SIG-M5 (cell line): ENCODE measurements around the gene SECTM1.

ENCODE experiments used
- DNase-seq: peaks from one replicate; lab custom pipeline; 2025; lab: John Stamatoyannopoulos, UW

Gene SECTM1

DNA sequence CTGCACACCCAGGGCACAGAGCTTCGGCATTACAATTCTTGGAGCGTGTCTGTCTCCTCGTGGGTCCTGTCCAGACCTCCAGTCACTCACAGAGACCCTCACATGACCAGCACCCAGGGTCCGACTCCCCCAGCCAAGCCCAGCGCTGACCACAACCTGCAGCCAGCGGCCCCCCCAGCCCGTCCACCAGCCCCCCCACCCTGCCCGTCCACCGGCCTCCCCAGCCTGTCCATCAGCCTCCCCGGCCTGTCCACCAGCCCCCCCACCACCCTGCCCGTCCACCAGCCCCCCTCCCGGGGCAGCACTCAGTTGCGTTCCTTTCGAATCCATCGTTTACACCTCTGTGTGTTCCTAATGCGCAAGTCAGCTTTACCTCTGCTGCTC is 5.8 kb downstream of the SECTM1 start:
- no peak for DNase-seq

DNA sequence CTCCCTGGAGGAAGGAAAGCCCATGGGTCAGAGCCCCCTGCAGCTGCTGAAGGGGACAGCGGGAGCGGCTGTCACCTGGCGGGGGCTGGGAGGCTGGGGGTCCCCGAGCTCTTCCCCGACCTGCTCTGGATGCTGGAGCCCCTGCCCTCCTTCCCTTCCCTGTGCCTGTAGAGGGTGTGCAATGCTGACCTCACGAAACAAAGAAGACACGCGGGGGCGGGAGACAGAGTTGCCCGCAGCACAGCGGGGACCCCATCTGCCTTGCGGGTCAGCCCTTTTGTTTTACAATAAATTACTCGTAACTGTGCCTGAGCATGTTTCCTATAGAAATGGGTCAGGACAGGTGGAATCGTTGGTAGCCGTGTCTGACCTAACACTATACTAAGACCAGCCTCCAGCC is 6.3 kb downstream of the SECTM1 start:
- DNase-seq = no peak

DNA sequence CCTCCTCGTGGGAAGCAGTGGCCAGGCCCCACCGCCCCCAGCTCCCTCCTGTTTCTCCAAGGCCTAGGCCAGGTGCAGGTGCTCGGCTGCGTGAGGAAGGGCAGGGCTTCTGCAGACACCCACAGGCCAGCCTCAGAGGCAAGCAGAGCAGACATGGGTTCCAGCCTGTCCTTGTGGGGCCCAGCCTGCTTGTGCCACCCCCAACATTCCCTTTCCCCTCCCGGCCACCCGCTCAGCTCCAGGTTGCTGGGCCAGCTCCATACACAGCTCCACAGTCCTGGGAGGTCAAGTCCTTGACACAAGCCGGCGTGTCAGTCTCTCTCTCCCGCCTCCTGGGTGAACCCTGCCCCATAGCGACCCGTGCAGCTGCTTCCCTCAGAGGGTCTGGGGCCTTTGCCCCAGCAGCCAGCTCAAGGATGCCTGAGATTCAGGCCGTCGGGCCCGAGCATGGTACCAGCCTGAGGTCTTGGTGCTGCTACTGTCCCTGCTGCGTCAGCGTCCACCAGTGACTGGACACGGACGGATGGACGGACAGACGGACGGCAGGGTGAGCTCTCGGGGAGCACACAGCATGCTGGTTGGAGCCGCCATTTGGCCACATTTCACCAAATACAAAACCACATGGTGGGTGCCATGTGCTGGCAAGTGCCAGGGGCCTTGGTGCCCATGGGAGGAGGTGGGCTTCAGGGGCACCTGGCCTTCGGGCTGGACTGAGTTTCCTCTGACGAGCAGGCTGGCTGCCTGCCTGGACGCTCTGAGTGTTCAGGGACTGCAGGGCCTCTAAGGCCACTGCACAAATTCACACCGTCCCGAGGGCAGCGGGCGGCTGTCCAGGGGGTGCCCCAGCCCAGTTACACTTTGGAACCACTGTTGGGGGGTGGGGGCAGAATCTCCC is 8.0 kb downstream of the SECTM1 start:
- DNase-seq = no peak

DNA sequence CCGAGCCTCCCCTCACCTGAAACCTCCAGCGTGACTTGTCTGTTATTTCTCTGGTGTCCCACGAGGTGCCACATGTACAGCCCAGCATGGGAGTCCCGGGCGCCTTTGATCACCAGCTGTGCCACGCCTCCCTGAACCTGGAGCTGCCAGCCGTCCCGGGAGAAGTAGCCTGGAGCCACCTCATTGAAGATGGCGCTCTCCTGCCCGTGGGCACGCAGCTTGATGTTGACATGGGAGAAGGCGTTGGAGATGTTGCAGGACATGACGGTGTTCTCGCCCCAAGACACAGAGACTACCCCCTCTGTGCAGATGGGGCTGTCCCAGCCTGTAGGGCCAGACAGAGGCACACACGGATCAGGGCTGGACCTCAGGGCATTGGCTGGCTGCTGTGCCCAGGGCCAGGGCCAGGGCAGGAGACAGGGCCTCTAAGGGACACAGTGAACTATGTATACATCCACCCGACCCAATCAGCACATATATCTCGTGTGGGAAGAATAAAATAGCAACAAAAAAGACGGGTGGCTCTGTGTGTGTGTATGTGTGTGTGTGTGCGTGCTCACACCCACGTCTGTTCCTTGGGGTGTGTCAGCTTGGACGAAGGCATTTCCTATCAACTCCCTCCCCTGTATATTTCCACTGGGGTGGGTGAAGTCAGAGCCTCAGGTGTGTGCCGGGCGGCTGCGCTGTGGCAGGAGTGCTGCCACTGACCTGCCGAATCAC is 8.8 kb downstream of the SECTM1 start:
- DNase-seq = no peak

DNA sequence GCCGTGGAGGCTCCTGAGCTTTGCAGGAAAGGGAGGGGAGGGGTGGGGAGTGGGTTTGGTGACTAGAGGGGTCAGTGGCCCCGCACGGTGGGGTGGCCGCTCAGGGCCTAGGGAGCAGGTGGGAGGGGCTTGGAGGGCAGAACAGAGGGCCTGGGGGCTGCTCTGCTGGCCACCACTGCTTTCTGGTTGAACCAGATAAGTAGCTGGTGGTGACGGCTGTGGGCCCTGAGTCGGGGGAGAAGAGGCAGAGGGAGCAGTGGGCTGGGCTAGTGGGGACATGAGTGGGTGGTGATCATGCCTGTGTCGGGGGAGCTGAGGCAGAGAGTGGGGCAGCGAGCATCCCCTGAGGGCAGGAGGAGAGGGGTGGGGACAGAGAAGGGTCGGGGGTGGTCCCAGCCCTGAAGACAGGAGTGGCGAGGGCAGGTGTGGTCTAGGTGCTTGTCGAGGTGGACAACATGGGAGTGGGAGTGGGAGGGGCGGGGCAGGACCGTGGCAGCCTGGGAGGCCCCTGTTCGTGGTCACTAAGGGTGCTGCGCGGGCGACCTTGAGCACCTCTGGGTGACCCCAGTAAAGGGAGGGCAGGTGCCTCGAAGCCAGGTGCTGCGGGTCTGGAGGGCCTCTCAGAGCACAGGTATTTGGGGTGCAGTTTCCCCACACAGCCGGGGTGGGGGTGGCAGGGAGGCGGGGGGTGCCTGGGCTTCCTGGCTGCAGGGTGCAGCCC is 9.9 kb downstream of the SECTM1 start:
- no peak for DNase-seq

DNA sequence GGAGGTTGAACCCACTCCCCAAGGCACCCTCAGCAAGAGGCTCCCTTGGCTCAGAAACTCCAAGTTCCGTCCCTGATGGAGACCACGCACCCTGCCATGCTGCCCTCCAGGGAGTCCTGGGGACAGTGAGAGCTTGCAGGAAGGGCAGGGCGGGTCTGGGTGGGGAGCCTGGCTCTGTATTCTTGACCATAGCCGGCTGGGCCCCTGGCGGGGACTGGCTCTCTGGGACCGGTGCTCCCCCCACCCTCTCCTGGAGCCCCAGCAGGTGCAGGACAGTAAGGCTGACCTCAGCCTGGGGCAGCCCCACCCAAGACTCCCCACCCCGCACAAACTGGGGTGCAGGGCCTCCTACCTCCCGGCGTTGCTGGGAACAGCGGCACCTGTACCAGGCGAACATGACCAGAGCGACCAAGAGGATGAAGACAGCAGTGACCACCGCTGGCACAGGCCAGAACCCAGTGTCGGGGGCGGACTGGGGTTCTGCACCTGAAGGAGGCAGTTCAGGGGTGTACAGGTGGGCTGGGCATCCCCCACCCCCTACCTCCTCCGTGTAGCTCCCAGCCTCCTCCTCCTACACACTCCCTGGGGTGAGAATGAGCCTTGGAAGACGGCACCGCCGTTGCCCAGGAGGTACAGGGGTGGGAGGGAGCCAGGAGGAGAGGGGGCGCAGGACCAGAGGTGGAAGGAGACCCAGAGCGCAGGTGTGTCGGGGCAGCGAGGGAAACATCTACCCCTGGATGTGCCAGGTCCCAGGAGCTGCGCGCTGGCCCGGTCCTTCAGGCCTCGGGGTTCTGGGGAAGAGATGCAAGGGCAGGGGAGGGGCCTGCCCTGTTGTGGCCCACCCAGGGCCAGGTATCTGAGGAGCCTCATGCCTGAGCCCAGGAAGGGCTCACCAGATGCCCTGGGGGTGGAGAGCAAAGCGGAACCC is 10.8 kb downstream of the SECTM1 start:
- DNase-seq = no peak

DNA sequence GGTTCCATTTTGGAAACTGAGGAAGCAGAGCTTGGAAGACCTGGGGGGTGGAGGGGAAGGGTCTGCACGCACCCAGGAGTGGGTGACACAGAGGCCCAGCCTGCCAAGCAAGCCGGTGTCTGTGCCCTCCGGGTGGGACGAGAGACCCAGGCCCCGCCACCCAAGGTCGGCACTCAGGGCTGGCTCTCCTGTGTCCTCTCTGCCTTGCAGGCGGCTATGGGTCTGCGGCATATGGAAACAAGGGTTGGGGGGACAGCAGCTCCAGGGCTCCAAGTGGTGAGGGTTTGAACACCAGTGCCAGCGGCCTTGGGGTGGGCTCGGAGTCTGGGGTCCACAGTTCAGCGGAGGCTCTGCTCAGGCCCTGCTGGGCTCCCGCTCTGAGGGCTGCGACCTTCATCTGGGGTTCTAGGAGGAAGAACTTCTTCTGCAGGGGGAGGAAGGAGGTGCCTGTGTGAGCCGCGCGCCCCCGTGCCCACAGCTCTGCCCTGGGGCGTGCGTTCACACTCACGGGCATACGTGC is 11.6 kb downstream of the SECTM1 start:
- DNase-seq = no peak

DNA sequence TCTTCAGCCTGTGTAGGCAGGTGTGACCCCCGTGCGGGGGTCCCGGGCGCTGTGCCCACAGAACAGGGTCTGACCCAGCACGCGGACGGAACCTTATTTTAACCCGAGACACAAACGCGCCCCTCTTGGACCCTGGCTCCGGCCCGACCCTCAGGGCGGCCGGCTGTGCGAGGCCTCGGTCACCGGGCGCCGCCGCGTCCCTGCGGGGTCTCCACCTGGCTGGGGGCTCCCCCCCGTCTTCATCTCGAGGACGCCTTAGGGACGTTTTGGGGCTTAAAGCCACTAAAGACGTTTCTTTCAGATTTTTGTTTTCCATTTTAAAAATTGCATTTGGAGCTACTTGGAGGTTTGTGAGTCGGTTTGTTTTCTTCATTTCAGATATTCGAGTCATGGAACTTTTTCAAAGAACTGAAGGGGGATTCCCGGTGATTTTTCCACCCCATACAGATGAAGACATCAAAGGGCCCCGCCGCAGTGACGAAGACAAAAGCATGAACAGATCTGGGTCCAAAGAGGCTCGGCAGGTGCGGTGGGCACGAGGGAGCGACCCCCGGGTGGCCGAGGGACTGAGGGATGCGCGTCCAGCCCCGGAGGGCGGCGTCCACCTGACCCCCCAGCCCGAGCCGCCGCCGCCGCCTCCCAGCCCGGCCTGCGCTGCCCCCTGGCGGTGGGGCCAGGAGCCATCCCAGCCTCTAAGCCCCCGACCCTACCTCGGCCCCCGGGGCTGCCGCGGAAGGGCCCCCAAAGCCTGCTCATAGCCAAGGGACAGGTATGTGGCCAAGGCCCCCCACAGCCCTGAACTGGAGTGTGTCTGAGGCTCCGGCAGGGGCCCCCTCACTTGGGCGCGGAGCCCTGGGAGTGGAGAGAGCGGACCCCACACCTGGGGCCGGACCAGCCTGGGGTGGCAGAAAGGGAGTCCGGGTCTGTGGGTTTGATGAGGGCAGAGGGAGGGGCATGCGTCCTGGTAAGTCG is 12.3 kb downstream of the SECTM1 start:
- DNase-seq = no peak

DNA sequence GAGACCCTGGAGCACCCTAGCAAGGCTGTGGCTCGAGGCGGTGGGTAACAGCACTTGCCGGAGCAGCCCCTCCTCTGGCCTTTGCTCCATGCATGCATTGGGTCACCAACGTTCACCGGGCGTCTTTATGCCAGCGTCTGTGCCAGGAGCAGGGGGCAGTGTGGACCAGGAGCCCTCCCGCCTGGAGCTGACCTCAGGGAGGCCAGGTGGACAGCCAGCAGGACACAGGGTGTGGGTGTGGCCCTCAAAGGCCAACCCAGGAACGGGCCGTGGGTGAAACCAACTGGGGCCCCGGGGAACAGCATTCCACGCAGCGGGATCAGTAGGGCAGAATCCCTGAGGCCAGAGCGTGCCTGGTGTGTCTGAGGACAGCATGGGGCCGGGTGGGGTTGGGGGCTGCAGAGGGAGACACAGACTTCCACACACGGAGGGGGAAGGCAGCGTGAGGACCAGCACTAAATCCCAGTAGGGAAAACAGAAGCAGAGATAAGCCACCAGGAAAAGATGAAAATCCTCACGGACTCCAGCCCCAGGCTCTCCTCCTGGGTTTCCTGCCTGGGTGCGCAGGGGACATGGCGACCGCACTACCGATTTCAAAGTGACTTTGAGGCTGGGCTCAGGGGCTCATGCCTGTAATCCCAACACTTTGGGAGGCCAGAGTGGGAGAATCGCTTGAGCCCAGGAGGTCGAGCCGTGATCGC is 13.3 kb downstream of the SECTM1 start:
- DNase-seq = no peak

DNA sequence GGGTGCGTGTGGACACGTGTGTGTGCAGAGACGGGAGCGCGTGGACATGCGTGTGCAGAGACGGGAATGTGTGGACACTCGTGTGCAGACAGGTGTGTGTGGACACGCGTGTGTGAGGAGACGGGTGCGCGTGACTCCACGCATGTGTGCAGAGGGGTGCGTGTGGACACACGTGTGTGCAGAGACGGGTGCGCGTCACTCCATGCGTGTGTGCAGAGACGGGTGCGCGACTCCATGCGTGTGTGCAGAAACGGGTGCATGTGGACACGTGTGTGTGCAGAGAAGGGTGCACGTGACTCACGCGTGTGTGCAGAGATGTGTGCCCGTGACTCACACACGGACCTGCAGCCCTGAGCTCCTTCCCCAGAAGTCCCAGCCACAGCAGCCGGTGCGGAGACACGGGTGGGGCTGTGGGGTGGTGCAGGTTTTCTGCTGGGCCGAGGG is 13.9 kb downstream of the SECTM1 start:
- no peak for DNase-seq

DNA sequence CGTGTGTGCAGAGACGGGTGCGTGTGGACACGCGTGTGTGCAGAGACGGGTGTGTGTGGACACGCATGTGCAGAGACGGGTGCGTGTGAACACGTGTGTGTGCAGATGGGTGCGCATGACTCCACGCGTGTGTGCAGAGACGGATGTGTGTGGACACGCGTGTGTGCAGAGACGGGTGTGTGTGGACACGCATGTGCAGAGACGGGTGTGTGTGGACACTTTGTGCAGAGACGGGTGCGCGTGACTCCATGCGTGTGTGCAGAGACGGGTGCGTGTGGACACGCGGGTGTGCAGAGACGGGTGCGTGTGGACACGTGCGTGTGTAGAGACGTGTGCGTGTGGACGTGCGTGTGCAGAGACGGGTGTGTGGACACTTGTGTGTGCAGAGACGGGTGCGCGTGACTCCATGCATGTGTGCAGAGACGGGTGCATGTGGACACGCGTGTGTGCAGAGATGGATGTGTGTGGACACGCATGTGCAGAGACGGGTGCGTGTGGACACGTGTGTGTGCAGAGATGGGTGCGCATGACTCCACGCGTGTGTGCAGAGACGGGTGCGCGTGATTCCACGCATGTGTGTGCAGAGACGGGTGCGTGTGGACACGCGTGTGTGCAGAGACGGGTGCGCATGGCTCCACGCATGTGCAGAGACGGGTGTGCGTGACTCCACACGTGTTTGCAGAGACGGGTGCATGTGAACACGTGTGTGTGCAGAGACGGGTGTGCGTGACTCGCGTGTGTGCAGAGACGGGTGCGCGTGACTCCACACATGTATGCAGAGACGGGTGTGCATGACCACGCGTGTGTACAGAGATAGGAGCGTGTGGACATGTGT is 14.6 kb downstream of the SECTM1 start:
- DNase-seq = no peak

DNA sequence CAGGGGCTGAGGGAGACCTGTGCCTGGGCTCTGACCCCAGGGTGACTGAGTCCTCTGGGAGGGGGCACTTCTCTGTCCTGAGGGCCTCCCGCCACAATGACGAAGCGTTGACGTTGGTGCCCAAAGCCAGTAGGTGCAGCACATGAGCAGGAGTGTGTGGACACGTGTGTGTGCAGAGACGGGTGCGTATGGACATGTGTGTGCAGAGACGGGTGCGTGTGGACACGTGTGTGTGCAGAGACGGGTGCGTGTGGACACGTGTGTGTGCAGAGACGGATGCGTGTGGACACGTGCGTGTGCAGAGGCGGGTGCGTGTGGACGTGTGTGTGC is 15.4 kb downstream of the SECTM1 start:
- no peak for DNase-seq

DNA sequence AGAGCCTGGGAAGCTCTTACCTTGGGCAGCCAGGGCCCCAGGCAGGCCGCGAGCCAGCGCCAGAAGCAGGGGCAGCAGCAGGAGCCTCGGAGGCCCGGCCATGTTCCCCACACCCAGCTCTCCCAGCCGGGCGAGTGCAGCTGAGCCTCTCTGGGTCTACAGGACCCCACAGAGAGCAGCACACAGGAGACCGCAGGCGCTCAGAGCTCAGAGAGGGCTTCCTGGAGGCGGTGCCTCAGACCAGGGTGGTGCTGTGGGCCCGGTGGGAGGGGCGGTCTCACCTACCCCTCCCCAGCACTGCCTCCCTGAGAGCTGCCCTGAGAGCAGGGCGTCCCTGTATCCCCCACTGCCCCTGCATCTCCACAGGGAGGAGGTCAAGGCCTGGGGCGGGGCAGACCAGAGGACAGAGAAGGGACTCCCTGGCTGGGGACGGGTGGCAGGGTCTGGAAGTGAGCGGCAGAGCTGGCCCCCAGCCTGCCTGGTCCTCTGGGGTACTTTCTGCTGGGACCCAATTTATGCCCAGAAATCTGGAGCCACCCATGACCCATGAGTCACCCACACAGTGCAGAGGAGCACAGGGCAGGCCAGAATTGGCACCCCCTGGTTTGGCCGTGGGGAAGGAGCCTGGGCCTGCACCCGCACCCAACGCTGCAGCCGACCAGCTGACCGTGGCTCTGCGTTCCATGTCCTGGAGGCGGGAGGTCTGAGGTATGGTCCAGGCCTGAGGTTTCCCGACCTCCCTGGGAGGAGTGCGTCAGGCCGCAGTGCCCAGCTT is 16.0 kb downstream of the SECTM1 start, which contains the start of gene CD7:
TSS of gene CD7 (minus strand) at position 215 of the 775 bp plus-strand sequence. CDS start at position 102, 113 bp downstream.
- no peak for DNase-seq

DNA sequence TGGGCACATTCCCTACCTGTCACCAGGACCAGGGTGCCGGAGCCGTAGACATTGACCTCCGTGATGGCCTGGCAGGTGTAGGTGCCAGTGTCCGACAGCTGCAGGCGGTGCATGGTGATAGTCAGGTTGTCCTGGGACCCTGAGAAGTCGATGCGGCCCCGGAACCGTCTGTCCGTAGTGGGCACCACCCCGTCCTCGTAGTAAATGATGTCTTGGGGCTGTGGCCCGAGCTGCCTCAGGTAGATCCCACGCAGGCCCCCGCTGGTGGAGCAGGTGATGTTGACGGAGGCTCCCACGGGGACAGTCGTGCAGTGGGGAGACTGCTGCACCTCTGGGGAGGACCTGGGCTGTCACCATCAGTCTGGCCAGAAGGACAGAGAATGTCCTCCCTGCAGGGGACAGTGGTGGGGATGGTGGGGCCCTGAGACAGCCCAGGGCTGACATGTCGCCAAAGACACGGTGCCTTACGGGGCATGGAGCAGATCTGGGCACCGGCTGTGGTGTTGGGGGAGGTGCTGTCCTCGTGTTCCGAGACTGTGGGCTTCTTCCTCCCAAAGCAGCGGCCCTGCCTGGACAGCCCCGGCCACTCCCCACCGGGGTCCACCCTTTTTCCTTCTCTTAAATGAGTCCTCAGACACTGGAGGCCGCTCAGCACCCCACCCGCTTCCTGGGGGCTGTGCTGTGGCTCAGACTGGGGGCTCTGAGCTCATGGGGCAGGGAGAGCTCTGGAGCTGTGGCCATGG is 16.7 kb downstream of the SECTM1 start:
- no peak for DNase-seq

DNA sequence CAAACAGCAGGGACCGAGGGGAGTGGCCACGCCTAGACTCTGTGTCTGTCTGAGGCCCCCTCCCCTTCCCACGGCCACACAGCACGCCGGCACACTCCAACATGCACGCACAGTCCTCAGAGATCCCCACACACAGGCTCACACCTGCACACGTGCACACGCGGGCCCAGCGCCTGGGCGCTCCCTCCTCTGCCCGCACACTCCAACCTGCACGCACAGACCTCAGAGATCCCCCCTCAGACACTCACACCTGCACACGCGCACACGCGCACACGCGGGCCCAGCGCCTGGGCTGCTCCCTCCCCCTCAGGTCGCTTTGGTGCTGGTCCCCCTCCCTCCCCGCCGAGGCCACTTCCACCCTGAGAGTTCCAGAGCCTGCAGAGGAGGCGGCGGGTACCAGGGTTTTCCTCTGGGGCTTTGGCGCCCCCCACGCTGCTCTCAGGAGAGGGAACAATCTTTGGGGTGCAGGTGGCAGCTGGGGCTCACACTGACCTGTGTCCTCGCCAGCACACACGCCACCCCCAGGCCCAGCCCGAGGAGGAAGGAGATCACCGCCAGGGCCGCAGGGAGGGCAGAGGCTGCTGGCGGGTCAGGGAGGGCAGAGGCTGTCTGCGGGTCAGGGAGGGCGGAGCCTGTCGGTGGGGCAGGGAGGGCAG is 17.7 kb downstream of the SECTM1 start:
- DNase-seq = no peak
